ENCODE data around the gene VTI1A.

DNA sequence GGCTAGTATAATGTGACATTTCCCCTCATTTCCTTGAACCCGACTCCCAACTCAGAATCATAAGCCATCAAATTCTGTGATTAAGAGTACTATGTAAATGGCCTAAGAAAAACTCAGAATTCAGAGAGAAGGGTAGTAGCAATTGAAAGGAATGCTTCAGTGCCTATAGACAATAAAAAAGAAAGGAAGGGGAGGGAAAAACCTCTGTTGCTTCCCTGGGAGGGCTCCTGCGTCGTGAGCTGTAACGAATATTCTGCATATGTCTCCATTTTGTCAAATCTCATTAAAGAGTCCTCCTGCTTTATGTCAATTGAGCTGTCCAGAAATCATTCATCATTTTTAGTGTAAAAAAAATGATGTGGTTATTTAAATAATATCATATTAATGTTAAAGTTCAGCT lies 223.0 kb downstream of the VTI1A start:
- TF ChIP-seq, protein P1, sequence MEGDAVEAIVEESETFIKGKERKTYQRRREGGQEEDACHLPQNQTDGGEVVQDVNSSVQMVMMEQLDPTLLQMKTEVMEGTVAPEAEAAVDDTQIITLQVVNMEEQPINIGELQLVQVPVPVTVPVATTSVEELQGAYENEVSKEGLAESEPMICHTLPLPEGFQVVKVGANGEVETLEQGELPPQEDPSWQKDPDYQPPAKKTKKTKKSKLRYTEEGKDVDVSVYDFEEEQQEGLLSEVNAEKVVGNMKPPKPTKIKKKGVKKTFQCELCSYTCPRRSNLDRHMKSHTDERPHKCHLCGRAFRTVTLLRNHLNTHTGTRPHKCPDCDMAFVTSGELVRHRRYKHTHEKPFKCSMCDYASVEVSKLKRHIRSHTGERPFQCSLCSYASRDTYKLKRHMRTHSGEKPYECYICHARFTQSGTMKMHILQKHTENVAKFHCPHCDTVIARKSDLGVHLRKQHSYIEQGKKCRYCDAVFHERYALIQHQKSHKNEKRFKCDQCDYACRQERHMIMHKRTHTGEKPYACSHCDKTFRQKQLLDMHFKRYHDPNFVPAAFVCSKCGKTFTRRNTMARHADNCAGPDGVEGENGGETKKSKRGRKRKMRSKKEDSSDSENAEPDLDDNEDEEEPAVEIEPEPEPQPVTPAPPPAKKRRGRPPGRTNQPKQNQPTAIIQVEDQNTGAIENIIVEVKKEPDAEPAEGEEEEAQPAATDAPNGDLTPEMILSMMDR (IDR thresholded peaks at IDR 0.05; ENCODE audit: poor library complexity): no peak
- TF ChIP-seq EZH2 (IDR thresholded peaks at IDR 0.05; ENCODE audit: borderline replicate concordance): no peak
